HepG2 (cell line): ENCODE data around the gene VAMP5. TPM values are rescaled to one million over a fixed set of nuclear protein-coding genes. Genes with fewer than 3 reads are reported as not detected.
A peak's percentile ranks its signal among the peaks of the same experiment; 100 is the strongest.

Source experiments
- CAMTA2 ChIP-seq: sonication (generic); formaldehyde crosslinking; IDR thresholded peaks from 2 replicates; pipeline ENCODE4 v1.4.0; 2020; ENCODE audit warnings: mild to moderate bottlenecking, missing genetic modification reagents, borderline replicate concordance
- DNMT1 ChIP-seq: sonication (generic); formaldehyde crosslinking; IDR thresholded peaks from 2 replicates; pipeline ENCODE4 v1.5.1; 2020; ENCODE audit warnings: mild to moderate bottlenecking, missing genetic modification reagents
- DR1 ChIP-seq: sonication (generic); formaldehyde crosslinking; IDR thresholded peaks from 2 replicates; pipeline ENCODE4 v1.8.0; 2021; ENCODE audit warnings: mild to moderate bottlenecking, missing genetic modification reagents, inconsistent platforms
- GPN1 ChIP-seq: sonication (generic); formaldehyde crosslinking; IDR thresholded peaks from 2 replicates; pipeline ENCODE4 v1.5.1; 2020; ENCODE audit warnings: missing genetic modification reagents, borderline replicate concordance
- HOXA3 ChIP-seq: sonication (generic); formaldehyde crosslinking; IDR thresholded peaks from 2 replicates; pipeline ENCODE4 v1.5.0; 2020; ENCODE audit warnings: missing genetic modification reagents
- KAT2B ChIP-seq: fragments of 150-350 bp; IDR thresholded peaks from 2 replicates; pipeline ENCODE4 v1.6.1; 2014; ENCODE audit warnings: low read depth, low read length, borderline replicate concordance
- KMT2B ChIP-seq: IDR thresholded peaks from 2 replicates; pipeline ENCODE4 v1.6.1; 2016; ENCODE audit warnings: missing genetic modification reagents, missing compliant biosample characterization
- MLLT10 ChIP-seq: sonication (generic); formaldehyde crosslinking; IDR thresholded peaks from 2 replicates; pipeline ENCODE4 v1.4.0; 2020; ENCODE audit warnings: missing genetic modification reagents
- POLR2AphosphoS5 ChIP-seq: IDR thresholded peaks from 2 replicates; pipeline ENCODE4 v1.6.1; 2012; ENCODE audit warnings: low read depth, low read length
- SP1 ChIP-seq, 2 experiments: fragments of 450-650 bp in 1 of 2; sonication (generic) in 1 of 2; formaldehyde crosslinking in 1 of 2; IDR thresholded peaks; 2 replicates each; pipeline versions ENCODE4 v1.4.0 to v1.6.1; 2016 to 2020; ENCODE audit warnings: missing genetic modification reagents in 1 of 2
- SP2 ChIP-seq: sonication (generic); formaldehyde crosslinking; IDR thresholded peaks from 2 replicates; pipeline ENCODE4 v1.5.1; 2020; ENCODE audit warnings: mild to moderate bottlenecking, missing genetic modification reagents
- TCF7 ChIP-seq: sonication (generic); IDR thresholded peaks from 2 replicates; pipeline ENCODE4 v1.6.1; 2016; ENCODE audit warnings: antibody characterized with exemption, low read depth
- ZBTB8A ChIP-seq: sonication (generic); formaldehyde crosslinking; IDR thresholded peaks from 2 replicates; pipeline ENCODE4 v1.4.0; 2020; ENCODE audit warnings: mild to moderate bottlenecking, low read depth, missing genetic modification reagents, borderline replicate concordance
- ZKSCAN5 ChIP-seq: sonication (generic); formaldehyde crosslinking; IDR thresholded peaks from 2 replicates; pipeline ENCODE4 v1.5.1; 2020; ENCODE audit warnings: mild to moderate bottlenecking, missing genetic modification reagents
- ZMYM3 ChIP-seq: sonication (generic); formaldehyde crosslinking; IDR thresholded peaks from 2 replicates; pipeline ENCODE4 v1.5.1; 2020; ENCODE audit warnings: mild to moderate bottlenecking, missing genetic modification reagents
- ZNF777 ChIP-seq: sonication (generic); formaldehyde crosslinking; IDR thresholded peaks from 2 replicates; pipeline ENCODE4 v1.4.0; 2020; ENCODE audit warnings: missing genetic modification reagents
- ZNF782 ChIP-seq: sonication (generic); formaldehyde crosslinking; IDR thresholded peaks from 2 replicates; pipeline ENCODE4 v1.4.0; 2020; ENCODE audit warnings: missing genetic modification reagents, mild to moderate bottlenecking, borderline replicate concordance
- polyA plus RNA-seq, 8 experiments: library from polyadenylated mRNA; depleted of rRNA in 3 of 8; stranded (reverse) in 7 of 8; unstranded in 1 of 8; fragments of >200 nt; fragmentation: Illumina TruSeq in 4 of 8; extraction: Trizol in 4 of 8; gene quantifications; 2 replicates each; pipeline versions ENCODE4 v1.2.1 to v1.2.3, GENCODE V29; 2011 to 2016; ENCODE audit warnings: low read depth in 4 of 8, missing spikeins in 1 of 8, mixed read lengths in 1 of 8; ENCODE audit not compliant: insufficient read depth in 1 of 8
- total RNA-seq, 5 experiments: library from RNA; depleted of rRNA; stranded (reverse); fragments of >200 nt; fragmentation: Illumina TruSeq; extraction: Trizol; gene quantifications; 2 replicates each; pipeline ENCODE4 v1.2.3, GENCODE V29; 2016; ENCODE audit warnings: low read depth in 1 of 5
- TF ChIP-seq, protein P1 (sequence below): sonication (generic); formaldehyde crosslinking; IDR thresholded peaks from 2 replicates; pipeline ENCODE4 v1.4.0; 2020; ENCODE audit warnings: missing genetic modification reagents
- TF ChIP-seq, protein P2 (sequence below): sonication (generic); formaldehyde crosslinking; IDR thresholded peaks from 2 replicates; pipeline ENCODE4 v1.4.0; 2020; ENCODE audit warnings: mild to moderate bottlenecking, missing genetic modification reagents
- TF ChIP-seq, protein P3 (sequence below): sonication (generic); formaldehyde crosslinking; IDR thresholded peaks from 2 replicates; pipeline ENCODE4 v1.8.0; 2022; ENCODE audit warnings: mild to moderate bottlenecking, missing genetic modification reagents
- TF ChIP-seq, protein P4 (sequence below): IDR thresholded peaks from 2 replicates; pipeline ENCODE4 v1.6.1; 2016; ENCODE audit warnings: missing biosample characterization, missing genetic modification reagents, low read depth
- TF ChIP-seq, protein P5 (sequence below): sonication (generic); formaldehyde crosslinking; IDR thresholded peaks from 2 replicates; pipeline ENCODE4 v1.8.1; 2023; ENCODE audit warnings: mild to moderate bottlenecking, moderate library complexity, missing genetic modification reagents

The VAMP5 gene
- total and polyA plus RNA-seq, 2 of the 13 experiments (the other 11 are each of a cell fraction or from before 2014, with no cell fraction given), result 7.2 to 56.7 TPM

DNA sequence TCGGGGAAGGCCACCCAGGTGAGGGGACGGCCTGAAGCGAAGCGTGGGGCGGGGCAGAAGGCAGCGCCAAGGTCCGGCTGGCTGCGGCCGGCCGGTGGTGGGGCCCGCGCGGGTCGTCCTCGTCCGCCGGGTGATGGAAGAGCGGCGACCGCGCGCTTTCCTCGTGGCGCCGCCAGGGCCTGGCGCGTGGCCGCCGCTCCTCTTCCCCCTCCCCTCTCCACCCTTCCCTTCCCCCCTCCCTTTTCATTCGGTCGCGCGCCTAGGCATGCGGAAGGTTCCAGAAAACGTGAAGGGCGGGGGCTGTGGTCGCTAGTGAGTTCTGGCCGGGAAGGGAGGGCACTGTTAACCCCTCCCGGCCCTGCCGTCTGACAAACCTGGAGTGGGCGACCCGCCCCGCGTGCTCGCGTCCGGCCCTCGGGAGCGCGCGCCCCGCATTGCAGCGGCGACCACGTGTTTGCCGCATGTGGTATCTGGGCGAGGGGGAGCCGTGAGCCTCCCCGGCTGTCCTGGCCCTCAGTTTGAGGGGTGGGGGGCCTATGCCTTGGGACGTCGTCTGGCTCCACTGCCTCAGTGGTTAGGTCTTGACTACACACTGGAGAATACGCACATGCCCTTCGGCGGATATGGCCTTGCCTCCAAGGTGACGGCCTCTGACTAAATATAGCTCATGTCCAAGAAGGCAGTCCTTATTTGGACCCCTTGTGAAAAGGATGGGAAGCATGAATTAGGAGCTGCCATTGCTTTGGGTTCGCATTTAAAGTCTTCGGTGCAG is 44.7 kb upstream of the VAMP5 start (continued):
- peak; percentile 42; the same call in 1 of the 2 replicates for TF ChIP-seq HOXA3
- no peak for TF ChIP-seq TCF7
- TF ChIP-seq KMT2B (CRISPR knock-in tag), result no peak; the same call in 1 of the 2 replicates
- 0 out of 2 replicates have a peak, but pooled peaks have one; percentile 7 for TF ChIP-seq ZMYM3 (CRISPR knock-in tag)
- no peak; the same call in 1 of the 2 replicates for TF ChIP-seq POLR2AphosphoS5
- TF ChIP-seq, protein P1, sequence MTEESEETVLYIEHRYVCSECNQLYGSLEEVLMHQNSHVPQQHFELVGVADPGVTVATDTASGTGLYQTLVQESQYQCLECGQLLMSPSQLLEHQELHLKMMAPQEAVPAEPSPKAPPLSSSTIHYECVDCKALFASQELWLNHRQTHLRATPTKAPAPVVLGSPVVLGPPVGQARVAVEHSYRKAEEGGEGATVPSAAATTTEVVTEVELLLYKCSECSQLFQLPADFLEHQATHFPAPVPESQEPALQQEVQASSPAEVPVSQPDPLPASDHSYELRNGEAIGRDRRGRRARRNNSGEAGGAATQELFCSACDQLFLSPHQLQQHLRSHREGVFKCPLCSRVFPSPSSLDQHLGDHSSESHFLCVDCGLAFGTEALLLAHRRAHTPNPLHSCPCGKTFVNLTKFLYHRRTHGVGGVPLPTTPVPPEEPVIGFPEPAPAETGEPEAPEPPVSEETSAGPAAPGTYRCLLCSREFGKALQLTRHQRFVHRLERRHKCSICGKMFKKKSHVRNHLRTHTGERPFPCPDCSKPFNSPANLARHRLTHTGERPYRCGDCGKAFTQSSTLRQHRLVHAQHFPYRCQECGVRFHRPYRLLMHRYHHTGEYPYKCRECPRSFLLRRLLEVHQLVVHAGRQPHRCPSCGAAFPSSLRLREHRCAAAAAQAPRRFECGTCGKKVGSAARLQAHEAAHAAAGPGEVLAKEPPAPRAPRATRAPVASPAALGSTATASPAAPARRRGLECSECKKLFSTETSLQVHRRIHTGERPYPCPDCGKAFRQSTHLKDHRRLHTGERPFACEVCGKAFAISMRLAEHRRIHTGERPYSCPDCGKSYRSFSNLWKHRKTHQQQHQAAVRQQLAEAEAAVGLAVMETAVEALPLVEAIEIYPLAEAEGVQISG (CRISPR knock-in tag), result no peak; the same call in 1 of the 2 replicates
- TF ChIP-seq SP1 (IDR thresholded peaks at IDR 0.05), result no peak
- TF ChIP-seq SP1 (CRISPR knock-in tag; IDR thresholded peaks at IDR 0.05), result peak; percentile 47
- TF ChIP-seq, protein P2, sequence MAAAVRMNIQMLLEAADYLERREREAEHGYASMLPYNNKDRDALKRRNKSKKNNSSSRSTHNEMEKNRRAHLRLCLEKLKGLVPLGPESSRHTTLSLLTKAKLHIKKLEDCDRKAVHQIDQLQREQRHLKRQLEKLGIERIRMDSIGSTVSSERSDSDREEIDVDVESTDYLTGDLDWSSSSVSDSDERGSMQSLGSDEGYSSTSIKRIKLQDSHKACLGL (CRISPR knock-in tag), result peak; percentile 100
- peak; percentile 32; the same call in 1 of the 2 replicates for TF ChIP-seq ZNF777
- TF ChIP-seq, protein P3, sequence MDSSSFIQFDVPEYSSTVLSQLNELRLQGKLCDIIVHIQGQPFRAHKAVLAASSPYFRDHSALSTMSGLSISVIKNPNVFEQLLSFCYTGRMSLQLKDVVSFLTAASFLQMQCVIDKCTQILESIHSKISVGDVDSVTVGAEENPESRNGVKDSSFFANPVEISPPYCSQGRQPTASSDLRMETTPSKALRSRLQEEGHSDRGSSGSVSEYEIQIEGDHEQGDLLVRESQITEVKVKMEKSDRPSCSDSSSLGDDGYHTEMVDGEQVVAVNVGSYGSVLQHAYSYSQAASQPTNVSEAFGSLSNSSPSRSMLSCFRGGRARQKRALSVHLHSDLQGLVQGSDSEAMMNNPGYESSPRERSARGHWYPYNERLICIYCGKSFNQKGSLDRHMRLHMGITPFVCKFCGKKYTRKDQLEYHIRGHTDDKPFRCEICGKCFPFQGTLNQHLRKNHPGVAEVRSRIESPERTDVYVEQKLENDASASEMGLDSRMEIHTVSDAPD, result no peak
- TF ChIP-seq, protein P4, sequence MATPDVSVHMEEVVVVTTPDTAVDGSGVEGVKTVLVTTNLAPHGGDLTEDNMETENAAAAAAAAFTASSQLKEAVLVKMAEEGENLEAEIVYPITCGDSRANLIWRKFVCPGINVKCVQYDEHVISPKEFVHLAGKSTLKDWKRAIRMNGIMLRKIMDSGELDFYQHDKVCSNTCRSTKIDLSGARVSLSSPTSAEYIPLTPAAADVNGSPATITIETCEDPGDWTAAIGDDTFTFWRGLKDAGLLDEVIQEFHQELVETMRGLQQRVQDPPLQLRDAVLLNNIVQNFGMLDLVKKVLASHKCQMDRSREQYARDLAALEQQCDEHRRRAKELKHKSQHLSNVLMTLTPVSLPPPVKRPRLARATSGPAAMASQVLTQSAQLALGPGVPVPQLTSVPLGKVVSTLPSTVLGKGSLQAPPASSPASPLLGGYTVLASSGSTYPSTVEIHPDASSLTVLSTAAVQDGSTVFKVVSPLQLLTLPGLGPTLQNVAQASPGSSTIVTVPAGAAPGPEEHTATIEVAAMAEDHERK (CRISPR knock-in tag), result peak; percentile 36; the same call in 1 of the 2 replicates
- TF ChIP-seq, protein P5, sequence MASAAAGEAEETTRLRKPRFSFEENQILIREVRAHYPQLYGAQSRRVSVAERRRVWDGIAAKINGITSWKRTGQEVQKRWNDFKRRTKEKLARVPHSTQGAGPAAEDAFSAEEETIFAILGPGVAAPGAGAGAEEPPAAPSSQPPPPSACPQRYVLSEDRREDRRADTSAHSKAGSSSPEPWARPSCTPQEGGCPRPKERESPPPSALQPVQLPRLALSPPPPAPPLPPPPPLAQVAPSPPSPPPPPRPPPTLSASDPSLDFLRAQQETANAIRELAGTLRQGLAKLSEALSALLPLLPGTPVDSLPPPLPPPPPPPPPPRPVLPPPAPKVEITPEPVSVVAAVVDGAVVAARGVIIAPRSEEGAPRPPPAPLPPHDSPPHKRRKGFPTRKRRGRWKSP (CRISPR knock-in tag), result no peak; the same call in 1 of the 2 replicates
- peak; percentile 85; the same call in 1 of the 2 replicates for TF ChIP-seq CAMTA2 (CRISPR knock-in tag)
- TF ChIP-seq DR1 (CRISPR knock-in tag), result no peak
- no peak for TF ChIP-seq SP2 (CRISPR knock-in tag)
- TF ChIP-seq ZBTB8A (CRISPR knock-in tag), result peak; percentile 51; the same call in 1 of the 2 replicates
- TF ChIP-seq GPN1 (CRISPR knock-in tag), result no peak
- no peak for TF ChIP-seq KAT2B
- peak; percentile 70; the same call in 1 of the 2 replicates for TF ChIP-seq ZKSCAN5
- TF ChIP-seq MLLT10 (CRISPR knock-in tag), result 0 out of 2 replicates have a peak, but pooled peaks have one; percentile 46
- TF ChIP-seq ZNF782, result no peak; the same call in none of the 2 replicates
- peak; percentile 91 for TF ChIP-seq DNMT1
